Keratinocyte (primary cell): ENCODE results near the gene TGM5. TPM values are rescaled to one million over a fixed set of nuclear protein-coding genes. Genes with fewer than 3 reads are reported as not detected.

Experiments
- DNase-seq: peaks from one replicate; pipeline ENCODE4 v3.0.0-alpha.2; 2011; ENCODE audit warnings: low read depth, missing footprints, low spot score
- FAIRE-seq: peaks from 2 replicates; lab custom pipeline; 2011; peaks lifted over from hg19 to GRCh38; lab: Jason Lieb, UNC
- H2AFZ ChIP-seq: 2 replicates; pipeline ENCODE4 v1.6.0; 2012; ENCODE audit warnings: low read length, control low read depth, inconsistent platforms; ENCODE audit not compliant: control insufficient read depth
- H3K27ac ChIP-seq: 2 replicates; pipeline ENCODE4 v1.5.1; 2011; ENCODE audit warnings: low read length; ENCODE audit not compliant: control insufficient read depth, insufficient read depth
- H3K27me3 ChIP-seq: 3 replicates; pipeline ENCODE4 v1.6.0; 2011; ENCODE audit warnings: low read length; ENCODE audit not compliant: control insufficient read depth, insufficient read depth; ENCODE audit errors: extremely low read depth
- H3K36me3 ChIP-seq, 2 experiments: 2 replicates in 1 of 2; 3 replicates in 1 of 2; pipeline ENCODE4 v1.5.1; 2011; ENCODE audit warnings: low read length in 2 of 2, mild to moderate bottlenecking in 1 of 2; ENCODE audit not compliant: control insufficient read depth in 2 of 2, insufficient read depth in 2 of 2; ENCODE audit errors: extremely low read depth in 1 of 2
- H3K4me1 ChIP-seq: 3 replicates; pipeline ENCODE4 v1.5.1; 2011; ENCODE audit warnings: low read length; ENCODE audit not compliant: control insufficient read depth, insufficient read depth; ENCODE audit errors: extremely low read depth
- H3K4me2 ChIP-seq: 3 replicates; pipeline ENCODE4 v1.6.0; 2011; ENCODE audit warnings: low read depth, low read length; ENCODE audit not compliant: control insufficient read depth, insufficient read depth; ENCODE audit errors: extremely low read depth
- H3K4me3 ChIP-seq, 3 experiments: fragments of 200-600 bp in 1 of 3; sonication (generic) in 1 of 3; 2 replicates in 2 of 3; 3 replicates in 1 of 3; pipeline ENCODE4 v1.5.1; 2011 to 2016; ENCODE audit warnings: low read length in 3 of 3, mild to moderate bottlenecking in 3 of 3, control low read depth in 2 of 3, inconsistent platforms in 1 of 3, low read depth in 1 of 3, mixed read lengths in 1 of 3, mixed run types in 1 of 3, moderate library complexity in 1 of 3; ENCODE audit not compliant: control insufficient read depth in 2 of 3, insufficient read depth in 2 of 3; ENCODE audit errors: extremely low read depth in 1 of 3
- H3K79me2 ChIP-seq: 2 replicates; pipeline ENCODE4 v1.6.0; 2012; ENCODE audit warnings: low read length; ENCODE audit not compliant: control insufficient read depth, insufficient read depth
- H3K9ac ChIP-seq: 3 replicates; pipeline ENCODE4 v1.6.0; 2011; ENCODE audit warnings: low read length; ENCODE audit not compliant: control insufficient read depth, insufficient read depth; ENCODE audit errors: extremely low read depth
- H3K9me1 ChIP-seq: 3 replicates; pipeline ENCODE4 v1.6.0; 2011; ENCODE audit warnings: low read length; ENCODE audit not compliant: control insufficient read depth, insufficient read depth; ENCODE audit errors: extremely low read depth
- H3K9me3 ChIP-seq: 2 replicates; pipeline ENCODE4 v1.5.1; 2012; ENCODE audit warnings: low read depth, low read length; ENCODE audit not compliant: control insufficient read depth
- H4K20me1 ChIP-seq: 3 replicates; pipeline ENCODE4 v1.6.0; 2011; ENCODE audit warnings: low read length; ENCODE audit not compliant: control insufficient read depth, insufficient read depth; ENCODE audit errors: extremely low read depth
- CTCF ChIP-seq, 3 experiments: IDR thresholded peaks in 1 of 3; conservative IDR thresholded peaks in 1 of 3; optimal IDR thresholded peaks in 1 of 3; 2 replicates in 2 of 3; 3 replicates in 1 of 3; pipeline versions ENCODE3 to v1.5.1; 2011; ENCODE audit warnings: low read length in 3 of 3, mild to moderate bottlenecking in 3 of 3, moderate library complexity in 2 of 3, control low read depth in 1 of 3, inconsistent platforms in 1 of 3; ENCODE audit not compliant: insufficient read depth in 2 of 3; ENCODE audit errors: extremely low read depth in 1 of 3
- EZH2 ChIP-seq: IDR thresholded peaks from one replicate; pipeline ENCODE4 v1.6.1; 2012; ENCODE audit warnings: inconsistent platforms, mild to moderate bottlenecking, low read length, moderate library complexity
- dilution Hi-C: fragments of 300-500 bp; cut with MboI; formaldehyde crosslinking; loops from one replicate; pipeline ENCODE4 v1.7.0; 2020; ENCODE audit warnings: low sequenced_read_pairs; ENCODE audit not compliant: extremely low pct_ligation_motif_present
- polyA plus RNA-seq, 5 experiments: library from polyadenylated mRNA; depleted of rRNA in 3 of 5; stranded (reverse) in 3 of 5; stranded (forward) in 1 of 5; unstranded in 1 of 5; fragments of >200 nt; gene quantifications; 1 replicate in 1 of 5; 2 replicates in 3 of 5; 3 replicates in 1 of 5; pipeline versions ENCODE4 v1.2.1 to v1.2.3, GENCODE V29; 2011 to 2012; ENCODE audit warnings: missing spikeins in 2 of 5, low read depth in 1 of 5, low replicate concordance in 1 of 5

The TGM5 gene
- polyA plus RNA-seq, 1 donor (not counting 4 experiments of a cell fraction or from before 2014, with no cell fraction given), result not detected

- peaks cover 23 to 27% of the 10 kb centered on the region in 2 experiments for H3K36me3 ChIP-seq
- no peak for TF ChIP-seq CTCF (optimal IDR thresholded peaks at IDR 0.05 in 1 of 3, IDR thresholded peaks at IDR 0.05 in 1 of 3, conservative IDR thresholded peaks at IDR 0.05 in 1 of 3; ENCODE audit: extremely low read depth in 1 of 3, insufficient read depth in 2 of 3, low read length in 3 of 3)
- TF ChIP-seq EZH2, result no peak
Observed at GRCh38 chr15:43193710-43194109, 73.0 kb downstream of the TGM5 start.

GRCh38 chr15:43190178-43190577 lies 76.5 kb downstream of the TGM5 start:
- H3K79me2 ChIP-seq, result peaks cover 2% of the 10 kb centered on the region
- H3K4me1 ChIP-seq, result peaks cover 9% of the 10 kb centered on the region
- no peak overlapping the region for H2AFZ ChIP-seq
- no peaks in the 10 kb centered on the region for H4K20me1 ChIP-seq
- TF ChIP-seq EZH2, result no peak
- no peak for TF ChIP-seq CTCF (optimal IDR thresholded peaks at IDR 0.05 in 1 of 3, IDR thresholded peaks at IDR 0.05 in 1 of 3, conservative IDR thresholded peaks at IDR 0.05 in 1 of 3; ENCODE audit: extremely low read depth in 1 of 3, insufficient read depth in 2 of 3, low read length in 3 of 3)
- H3K9ac ChIP-seq, result no peak overlapping the region
- H3K27me3 ChIP-seq, result no peaks in the 10 kb centered on the region
- peaks cover 20 to 22% of the 10 kb centered on the region in 2 experiments for H3K36me3 ChIP-seq
- dilution Hi-C loops, result loop anchor here (10.0 kb wide), 1 partner anchor 95 kb away; no protein-coding TSS in a partner anchor
- FAIRE-seq (no peak), DNase-seq (no peak)
- H3K27ac ChIP-seq, result no peak overlapping the region
- no peak overlapping the region for H3K4me3 ChIP-seq
- H3K9me3 ChIP-seq, result no peaks in the 10 kb centered on the region
- no peak overlapping the region for H3K4me2 ChIP-seq
- H3K9me1 ChIP-seq, result no peaks in the 10 kb centered on the region

More at GRCh38 chr15:43193710-43194109, 73.0 kb downstream of the TGM5 start:
- H3K4me1 ChIP-seq, result no peaks in the 10 kb centered on the region
- H3K4me3 ChIP-seq, result no peak overlapping the region
- H3K79me2 ChIP-seq, result no peaks in the 10 kb centered on the region
- H3K27ac ChIP-seq, result no peak overlapping the region
- H4K20me1 ChIP-seq, result no peaks in the 10 kb centered on the region
- H3K9ac ChIP-seq, result no peak overlapping the region
- H2AFZ ChIP-seq, result no peak overlapping the region
- FAIRE-seq (no peak), DNase-seq (no peak)
- no peaks in the 10 kb centered on the region for H3K9me1 ChIP-seq
- no peak overlapping the region for H3K4me2 ChIP-seq
- H3K27me3 ChIP-seq, result no peaks in the 10 kb centered on the region
- no peaks in the 10 kb centered on the region for H3K9me3 ChIP-seq
- dilution Hi-C loops, result loop anchor here (10.0 kb wide), 1 partner anchor 91 kb away; no protein-coding TSS in a partner anchor
